IMR-90 (cell line): ENCODE measurements around the gene PRAC1. TPM values are rescaled to one million over a fixed set of nuclear protein-coding genes. Genes with fewer than 3 reads are reported as not detected.

Experiments
- microRNA-seq, 2 experiments: library from miRNA; stranded (forward) in 1 of 2; unstranded in 1 of 2; fragments of 10-50 nt in 1 of 2; fragments of <30 nt in 1 of 2; gene quantifications in 1 of 2; microRNA quantifications in 1 of 2; one replicate each; pipeline versions ENCODE3 to v1.1.0; 2013 to 2020; ENCODE audit not compliant: insufficient read depth in 1 of 2, insufficient read length in 1 of 2, unreplicated experiment in 1 of 2
- polyA plus RNA-seq, 3 experiments: library from polyadenylated mRNA; depleted of rRNA; stranded (reverse); fragments of >200 nt; gene quantifications; 2 replicates each; pipeline ENCODE4 v1.2.3, GENCODE V29; 2012; ENCODE audit warnings: low replicate concordance in 1 of 3
- small RNA-seq, 5 experiments: library from RNA; depleted of rRNA; stranded (forward); fragments of <200 nt; gene quantifications; one replicate each; pipeline ENCODE3, GENCODE V24; 2012
- total RNA-seq: library from RNA; depleted of rRNA; stranded (reverse); fragments of >200 nt; gene quantifications from 2 replicates; pipeline ENCODE4 v1.2.3, GENCODE V29; 2012; rRNA removed

The PRAC1 gene
- total and polyA plus RNA-seq, 2 of the 4 experiments (the other 2 are of a cell fraction) = not detected

Small RNA genes within 50 kb of the gene (microRNA-seq; reads per million reads assigned to microRNA genes)
- not detected for gene AC091179.2 (ENCODE audit: insufficient read depth, insufficient read length)
- gene COX6B1P2 (ENCODE audit: insufficient read depth, insufficient read length) = not detected
- 0 reads per million in 2 experiments for gene MIR3185 (ENCODE audit: insufficient read depth in 1 of 2, insufficient read length in 1 of 2, unreplicated experiment in 1 of 2)
- not detected for gene RF02132 (ENCODE audit: insufficient read depth, insufficient read length)
- gene RF02133 (ENCODE audit: insufficient read depth, insufficient read length) = not detected
- not detected for gene RN7SL125P (ENCODE audit: insufficient read depth, insufficient read length)

Small RNA genes within 50 kb of the gene (small RNA-seq; reads per million reads assigned to genes)
- gene AC091179.2 = 0 reads per million in 5 experiments
- 0 reads per million in 5 experiments for gene COX6B1P2
- 0 reads per million in 5 experiments for gene MIR3185
- 0 reads per million in 5 experiments for gene RF02132
- gene RF02133 = 0 reads per million in 5 experiments
- gene RN7SL125P = 0 reads per million in 5 experiments

Other genes starting within 250 kb of the PRAC1 start
- not detected in 2 replicates for gene HOXB1, start 191.5 kb downstream of the PRAC1 start, total RNA-seq
- not detected in 2 replicates for gene HOXB1, start 191.5 kb downstream of the PRAC1 start, polyA plus RNA-seq (2012; rRNA removed)
- 2.7 and 3.1 TPM in 2 replicates for gene HOXB2, start 177.4 kb downstream of the PRAC1 start, total RNA-seq
- gene HOXB2, start 177.4 kb downstream of the PRAC1 start, polyA plus RNA-seq (2012; rRNA removed) = 29.9 and 33.8 TPM in 2 replicates
- gene HOXB4, start 144.2 kb downstream of the PRAC1 start, total RNA-seq = 1.9 and 2.0 TPM in 2 replicates
- gene HOXB4, start 144.2 kb downstream of the PRAC1 start, polyA plus RNA-seq (2012; rRNA removed) = 7.8 and 8.5 TPM in 2 replicates
- gene HOXB3, start 132.3 kb downstream of the PRAC1 start, total RNA-seq = 6.3 and 8.6 TPM in 2 replicates
- gene HOXB3, start 132.3 kb downstream of the PRAC1 start, polyA plus RNA-seq (2012; rRNA removed) = 59.6 and 76.4 TPM in 2 replicates
- gene HOXB5, start 128.7 kb downstream of the PRAC1 start, total RNA-seq = 0.54 and 0.56 TPM in 2 replicates
- gene HOXB5, start 128.7 kb downstream of the PRAC1 start, polyA plus RNA-seq (2012; rRNA removed) = 18.0 and 18.1 TPM in 2 replicates
- gene HOXB6, start 117.5 kb downstream of the PRAC1 start, total RNA-seq = 11.1 and 11.9 TPM in 2 replicates
- gene HOXB6, start 117.5 kb downstream of the PRAC1 start, polyA plus RNA-seq (2012; rRNA removed) = 42.2 and 48.1 TPM in 2 replicates
- 1.8 and 3.3 TPM in 2 replicates for gene HOXB7, start 111.5 kb downstream of the PRAC1 start, total RNA-seq
- gene HOXB7, start 111.5 kb downstream of the PRAC1 start, polyA plus RNA-seq (2012; rRNA removed) = 6.7 and 7.5 TPM in 2 replicates
- gene HOXB8, start 107.2 kb downstream of the PRAC1 start, total RNA-seq = 0.54 and 0.56 TPM in 2 replicates
- gene HOXB8, start 107.2 kb downstream of the PRAC1 start, polyA plus RNA-seq (2012; rRNA removed) = 5.3 and 6.2 TPM in 2 replicates
- under 0.01 TPM in 1 of 2 replicates, not detected in the other for gene HOXB9, start 96.2 kb downstream of the PRAC1 start, total RNA-seq
- gene HOXB9, start 96.2 kb downstream of the PRAC1 start, polyA plus RNA-seq (2012; rRNA removed) = 0.05 and 0.07 TPM in 2 replicates
- gene PRAC2, start 667 bp upstream of the PRAC1 start, total RNA-seq = not detected in 2 replicates
- gene PRAC2, start 667 bp upstream of the PRAC1 start, polyA plus RNA-seq (2012; rRNA removed) = not detected in 2 replicates
- not detected in 2 replicates for gene HOXB13, start 6.2 kb upstream of the PRAC1 start, total RNA-seq
- not detected in 2 replicates for gene HOXB13, start 6.2 kb upstream of the PRAC1 start, polyA plus RNA-seq (2012; rRNA removed)
- not detected in 2 replicates for gene TTLL6, start 94.7 kb upstream of the PRAC1 start, total RNA-seq
- not detected in 2 replicates for gene TTLL6, start 94.7 kb upstream of the PRAC1 start, polyA plus RNA-seq (2012; rRNA removed)
- 32.2 and 53.4 TPM in 2 replicates for gene CALCOCO2, start 108.5 kb upstream of the PRAC1 start, total RNA-seq
- gene CALCOCO2, start 108.5 kb upstream of the PRAC1 start, polyA plus RNA-seq (2012; rRNA removed) = 31.1 and 35.9 TPM in 2 replicates
- 133 and 135 TPM in 2 replicates for gene ATP5MC1, start 170.3 kb upstream of the PRAC1 start, total RNA-seq
- 366 and 371 TPM in 2 replicates for gene ATP5MC1, start 170.3 kb upstream of the PRAC1 start, polyA plus RNA-seq (2012; rRNA removed)
- 68.5 and 76.1 TPM in 2 replicates for gene UBE2Z, start 185.9 kb upstream of the PRAC1 start, total RNA-seq
- 119 and 126 TPM in 2 replicates for gene UBE2Z, start 185.9 kb upstream of the PRAC1 start, polyA plus RNA-seq (2012; rRNA removed)
- gene SNF8, start 222.3 kb upstream of the PRAC1 start, total RNA-seq = 171 and 191 TPM in 2 replicates
- gene SNF8, start 222.3 kb upstream of the PRAC1 start, polyA plus RNA-seq (2012; rRNA removed) = 178 and 181 TPM in 2 replicates
- not detected in 2 replicates for gene GIP, start 246.1 kb upstream of the PRAC1 start, total RNA-seq
- 0.44 TPM in 1 of 2 replicates, not detected in the other for gene GIP, start 246.1 kb upstream of the PRAC1 start, polyA plus RNA-seq (2012; rRNA removed)